ENCODE data around the gene GLRA1.

DNA sequence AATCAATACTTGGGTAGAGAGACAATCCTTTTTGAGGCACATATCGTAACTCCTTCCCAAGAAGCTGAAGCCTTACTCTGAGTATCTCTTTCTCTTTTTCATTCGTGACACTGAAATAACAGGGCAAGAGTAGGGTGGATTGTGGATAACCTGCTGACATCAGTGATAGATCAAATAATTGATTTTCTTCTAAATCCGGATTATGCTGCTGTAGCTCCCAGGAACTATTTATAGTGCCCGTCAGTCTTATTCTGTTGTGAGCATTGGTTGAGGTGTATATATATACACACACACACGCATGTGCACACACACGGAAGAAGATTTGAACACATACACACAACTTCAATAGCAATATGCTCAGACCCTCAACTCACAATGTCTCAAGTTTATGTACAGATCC, 43.2 kb upstream of the GLRA1 start:
- TF ChIP-seq, protein P1, sequence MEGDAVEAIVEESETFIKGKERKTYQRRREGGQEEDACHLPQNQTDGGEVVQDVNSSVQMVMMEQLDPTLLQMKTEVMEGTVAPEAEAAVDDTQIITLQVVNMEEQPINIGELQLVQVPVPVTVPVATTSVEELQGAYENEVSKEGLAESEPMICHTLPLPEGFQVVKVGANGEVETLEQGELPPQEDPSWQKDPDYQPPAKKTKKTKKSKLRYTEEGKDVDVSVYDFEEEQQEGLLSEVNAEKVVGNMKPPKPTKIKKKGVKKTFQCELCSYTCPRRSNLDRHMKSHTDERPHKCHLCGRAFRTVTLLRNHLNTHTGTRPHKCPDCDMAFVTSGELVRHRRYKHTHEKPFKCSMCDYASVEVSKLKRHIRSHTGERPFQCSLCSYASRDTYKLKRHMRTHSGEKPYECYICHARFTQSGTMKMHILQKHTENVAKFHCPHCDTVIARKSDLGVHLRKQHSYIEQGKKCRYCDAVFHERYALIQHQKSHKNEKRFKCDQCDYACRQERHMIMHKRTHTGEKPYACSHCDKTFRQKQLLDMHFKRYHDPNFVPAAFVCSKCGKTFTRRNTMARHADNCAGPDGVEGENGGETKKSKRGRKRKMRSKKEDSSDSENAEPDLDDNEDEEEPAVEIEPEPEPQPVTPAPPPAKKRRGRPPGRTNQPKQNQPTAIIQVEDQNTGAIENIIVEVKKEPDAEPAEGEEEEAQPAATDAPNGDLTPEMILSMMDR (optimal IDR thresholded peaks at IDR 0.05 in 1 of 3, IDR thresholded peaks at IDR 0.05 in 1 of 3, conservative IDR thresholded peaks at IDR 0.05 in 1 of 3; ENCODE audit: extremely low read depth in 1 of 3, insufficient read depth in 2 of 3, low read length in 3 of 3): no peak
- no peak for TF ChIP-seq EZH2 (IDR thresholded peaks at IDR 0.05; ENCODE audit: low read length)
